SIG-M5 treated with dmso at 0.1 percent for 504 hours (cell line): Measurements from ENCODE around the gene KCNN3.
A peak's percentile ranks its signal among the peaks of the same experiment; 100 is the strongest.
"Not testable (repeated sequence)": the region's sequence is repeated elsewhere in the genome, so short reads cannot be mapped to it uniquely, and the experiment has no call there.

ENCODE experiments used
- DNase-seq: peaks from one replicate; lab custom pipeline; 2025; ENCODE audit not compliant: unreplicated experiment; lab: John Stamatoyannopoulos, UW

The KCNN3 gene

DNA sequence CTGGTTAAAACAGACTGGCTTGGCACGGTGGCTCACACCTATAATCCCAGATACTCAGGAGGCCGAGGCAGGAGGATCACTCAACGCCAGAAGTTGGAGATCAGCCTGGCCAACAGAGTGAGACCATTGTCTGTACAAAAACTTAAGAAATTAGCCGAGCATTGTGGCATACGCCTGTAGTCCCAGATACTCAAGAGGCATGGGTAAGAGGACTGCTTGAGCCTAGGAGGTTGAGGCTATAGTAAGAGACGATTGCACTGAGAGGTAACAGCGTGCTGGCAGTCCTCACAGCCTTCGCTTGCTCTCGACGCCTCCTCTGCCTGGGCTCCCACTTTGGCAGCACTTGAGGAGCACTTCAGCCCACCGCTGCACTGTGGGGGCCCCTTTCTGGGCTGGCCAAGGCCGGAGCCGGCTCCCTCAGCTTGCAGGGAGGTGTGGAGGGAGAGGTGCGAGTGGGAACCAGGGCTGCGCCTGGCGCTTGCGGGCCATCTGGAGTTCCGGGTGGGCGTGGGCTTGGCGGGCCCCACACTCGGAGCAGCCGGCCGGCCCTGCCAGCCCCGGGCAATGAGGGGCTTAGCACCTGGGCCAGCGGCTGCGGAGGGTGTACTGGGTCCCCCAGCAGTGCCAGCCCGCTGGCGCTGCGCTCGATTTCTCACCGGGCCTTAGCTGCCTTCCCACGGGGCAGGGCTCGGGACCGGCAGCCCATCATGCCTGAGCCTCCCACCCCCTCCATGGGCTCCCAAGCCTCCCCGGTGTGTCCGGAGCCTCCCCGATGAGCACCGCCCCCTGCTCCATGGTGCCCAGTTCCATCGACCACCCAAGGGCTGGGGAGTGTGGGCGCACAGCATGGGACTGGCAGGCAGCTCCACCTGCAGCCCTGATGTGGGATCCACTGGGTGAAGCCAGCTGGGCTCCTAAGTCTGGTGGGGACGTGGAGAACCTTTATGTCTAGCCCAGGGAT is 199.5 kb downstream of the KCNN3 start:
- DNase-seq: not testable (repeated sequence)

DNA sequence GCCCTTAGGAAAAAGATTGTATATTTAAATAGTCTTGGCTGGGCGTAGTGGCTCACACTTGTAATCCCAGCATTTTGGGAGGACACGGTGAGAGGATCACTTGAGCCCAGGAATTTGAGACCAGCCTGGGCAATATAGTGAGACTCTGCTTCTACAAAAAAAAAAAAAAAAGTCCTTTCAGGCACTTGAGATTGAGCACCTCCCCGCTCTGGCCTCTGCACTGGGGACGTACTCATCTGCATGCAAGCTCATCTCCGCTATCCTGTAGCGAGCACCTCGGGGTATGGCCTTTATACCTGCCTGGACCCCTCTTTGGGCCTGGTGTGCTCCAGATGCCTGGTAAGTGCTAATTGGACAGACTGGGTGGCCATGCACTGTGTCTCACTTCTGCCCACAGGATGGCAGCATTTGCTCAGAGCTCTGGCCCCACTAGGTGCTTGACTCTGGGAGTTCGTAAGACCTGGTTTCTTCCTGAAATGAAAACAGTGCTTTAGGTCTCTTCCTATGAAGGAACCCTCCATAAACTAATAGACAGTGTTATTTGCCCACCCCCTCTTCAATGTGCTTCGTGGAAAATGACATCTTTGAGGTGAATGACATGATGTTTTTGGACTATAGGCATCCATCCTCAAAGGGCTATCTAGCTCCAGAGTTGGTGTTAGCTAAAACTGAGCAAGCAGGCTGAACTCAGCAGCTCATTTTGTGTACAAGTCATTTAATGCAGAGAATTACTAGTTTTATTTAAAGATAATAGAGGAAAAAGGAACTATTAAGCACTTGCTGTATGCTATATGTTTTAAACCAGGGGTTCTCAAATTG is 200.4 kb downstream of the KCNN3 start:
- DNase-seq: peak; percentile 81

GRCh38 chr1:154666051-154666790 is 203.9 kb downstream of the KCNN3 start:
- no peak for DNase-seq

GRCh38 chr1:154664331-154665002 is 205.6 kb downstream of the KCNN3 start:
- no peak for DNase-seq

- no peak for DNase-seq
Observed at GRCh38 chr1:154663471-154664060, 206.5 kb downstream of the KCNN3 start.

DNA sequence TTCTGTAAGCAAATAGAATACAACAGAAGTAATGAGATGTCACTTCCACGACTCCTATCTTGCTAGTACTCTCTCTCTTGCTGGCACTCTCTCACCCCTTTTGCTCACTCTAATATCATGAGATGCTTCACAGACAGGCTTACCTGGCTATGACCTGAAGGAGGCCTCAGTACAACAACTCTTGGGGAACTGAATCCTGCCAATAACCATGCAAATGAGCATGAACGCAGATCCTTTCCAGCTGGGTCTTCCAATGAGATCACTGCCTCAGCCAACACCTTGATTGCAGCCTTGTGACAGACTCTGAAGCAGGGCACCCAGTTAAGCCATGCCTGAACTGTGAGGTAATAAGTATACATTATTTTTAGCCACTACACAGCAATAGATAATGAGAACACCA is 209.0 kb downstream of the KCNN3 start:
- DNase-seq: no peak

- no peak for DNase-seq
Observed at GRCh38 chr1:154659823-154660592, 210.1 kb downstream of the KCNN3 start.

DNA sequence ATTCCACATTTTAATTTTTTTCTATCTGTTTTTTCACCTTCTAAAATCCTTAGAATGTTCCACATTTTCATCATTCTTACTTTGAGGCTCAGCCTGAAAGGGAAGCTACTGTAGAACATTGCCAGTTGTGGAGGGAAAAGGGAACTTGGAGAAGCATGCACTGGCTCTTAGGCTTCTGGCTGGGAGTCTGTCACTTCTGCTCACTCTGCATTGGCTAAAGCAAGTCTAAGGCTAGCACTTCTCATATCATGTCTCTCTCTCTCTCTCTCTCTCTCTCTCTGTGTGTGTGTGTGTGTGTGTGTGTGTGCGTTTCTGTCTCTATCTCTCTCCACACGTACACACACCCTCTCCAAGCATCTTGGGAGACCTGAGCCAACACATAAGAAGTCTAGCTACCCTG is 212.5 kb downstream of the KCNN3 start:
- DNase-seq: peak; percentile 58

DNA sequence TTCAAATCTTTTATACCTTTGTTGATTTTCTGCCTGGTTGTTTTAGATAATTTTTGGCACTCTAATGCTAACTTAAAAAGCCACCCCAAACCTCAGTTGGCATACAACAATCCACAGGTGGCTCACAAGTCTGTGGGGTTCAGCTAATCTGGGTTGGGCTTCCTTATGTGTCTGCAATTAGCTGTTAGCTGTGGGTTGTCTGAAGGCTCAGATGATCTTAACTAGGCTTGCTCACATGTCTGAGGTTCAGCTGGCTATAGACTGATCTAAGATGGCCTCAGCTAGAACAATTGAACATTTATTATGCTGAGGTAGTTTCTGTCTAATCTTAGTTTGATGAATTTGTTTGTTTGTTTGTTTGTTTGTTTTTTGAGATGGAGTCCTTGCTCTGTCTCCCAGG is 217.2 kb downstream of the KCNN3 start:
- no peak for DNase-seq
